B cell (primary cell): ENCODE results near the gene PIH1D1. TPM values are rescaled to one million over a fixed set of nuclear protein-coding genes. Genes with fewer than 3 reads are reported as not detected.

Source experiments
- ATAC-seq: fragments of 200-7000 bp; cut with Tn5 transposase; one replicate; pipeline ENCODE4 v1.10.0; 2021; ENCODE audit warnings: low read depth, mild to moderate bottlenecking, moderate number of reproducible peaks, moderate library complexity
- CTCF ChIA-PET: fragments of 350-600 bp; sonication (Branson Sonifier 250); formaldehyde crosslinking; loops from one replicate; lab custom pipeline; 2021; ENCODE audit warnings: antibody characterized with exemption, inconsistent platforms; lab: Charles Lee
- POLR2A ChIA-PET: fragments of 350-600 bp; sonication (Branson Sonifier 250); formaldehyde crosslinking; loops from one replicate; lab custom pipeline; 2021; ENCODE audit warnings: antibody characterized with exemption; lab: Charles Lee
- DNase-seq: peaks from one replicate; pipeline ENCODE4 v3.0.0; 2013
- H2AFZ ChIP-seq: 2 replicates; pipeline ENCODE4 v1.6.1; 2012; ENCODE audit warnings: mild to moderate bottlenecking, low read depth, low read length; ENCODE audit not compliant: insufficient read depth, poor library complexity, severe bottlenecking
- H3K27ac ChIP-seq, 2 donors: 1 replicate in 1 of 2; 2 replicates in 1 of 2; pipeline ENCODE4 v1.5.1; 2012 to 2013; ENCODE audit warnings: low read length in 2 of 2, mild to moderate bottlenecking in 2 of 2, moderate library complexity in 1 of 2
- H3K27me3 ChIP-seq, 4 experiments: fragments of 200-600 bp in 1 of 4; sonication (generic) in 1 of 4; replicated peaks in 1 of 4; 1 replicate in 2 of 4; 2 replicates in 2 of 4; pipeline versions ENCODE4 v1.6.1 to v1.7.0; 2013 to 2016; ENCODE audit warnings: low read length in 3 of 4, mild to moderate bottlenecking in 2 of 4, mixed read lengths in 1 of 4, moderate library complexity in 1 of 4; ENCODE audit not compliant: insufficient read depth in 4 of 4, control insufficient read depth in 3 of 4; ENCODE audit errors: control extremely low read depth in 1 of 4
- H3K36me3 ChIP-seq, 2 experiments: replicated peaks in 1 of 2; 1 replicate in 1 of 2; 2 replicates in 1 of 2; pipeline versions ENCODE4 v1.6.1 to v1.7.1; 2013; ENCODE audit warnings: low read length in 1 of 2; ENCODE audit not compliant: insufficient read depth in 2 of 2, control insufficient read depth in 1 of 2; ENCODE audit errors: control extremely low read depth in 1 of 2, extremely low read depth in 1 of 2
- H3K4me1 ChIP-seq, 2 donors: fragments of 200-600 bp in 1 of 2; sonication (generic) in 1 of 2; 1 replicate in 1 of 2; 2 replicates in 1 of 2; pipeline versions ENCODE4 v1.5.1 to v1.6.1; 2013 to 2017; ENCODE audit warnings: low read length in 2 of 2; ENCODE audit not compliant: control insufficient read depth in 2 of 2, insufficient read depth in 2 of 2
- H3K4me2 ChIP-seq: replicated peaks from 2 replicates; pipeline ENCODE3; 2012; ENCODE audit warnings: mild to moderate bottlenecking, low read depth, low read length; ENCODE audit not compliant: poor library complexity, severe bottlenecking
- H3K4me3 ChIP-seq, 5 experiments: fragments of 200-600 bp in 1 of 5; sonication (generic) in 1 of 5; 1 replicate in 3 of 5; 2 replicates in 2 of 5; pipeline versions ENCODE4 v1.5.1 to v1.7.0; 2011 to 2016; ENCODE audit warnings: low read length in 4 of 5, mild to moderate bottlenecking in 4 of 5, low read depth in 2 of 5, control low read depth in 1 of 5, moderate library complexity in 1 of 5; ENCODE audit not compliant: insufficient read depth in 1 of 5; ENCODE audit errors: control extremely low read depth in 1 of 5, extremely low read depth in 1 of 5
- H3K79me2 ChIP-seq: fragments of 200-600 bp; sonication (generic); one replicate; pipeline ENCODE4 v1.6.0; 2016; ENCODE audit warnings: low read length; ENCODE audit not compliant: control insufficient read depth, insufficient read depth
- H3K9ac ChIP-seq: fragments of 200-600 bp; sonication (generic); 2 replicates; pipeline ENCODE4 v1.6.1; 2017; ENCODE audit warnings: mild to moderate bottlenecking, low read length, moderate library complexity
- H3K9me3 ChIP-seq, 3 donors: one replicate each; pipeline versions ENCODE4 v1.6.1 to v1.7.1; 2013; ENCODE audit warnings: low read length in 2 of 3; ENCODE audit not compliant: control insufficient read depth in 2 of 3, insufficient read depth in 1 of 3; ENCODE audit errors: control extremely low read depth in 1 of 3
- H4K20me1 ChIP-seq: 2 replicates; pipeline ENCODE4 v1.6.0; 2012; ENCODE audit warnings: mild to moderate bottlenecking, low read length; ENCODE audit not compliant: insufficient read depth, control insufficient read depth, poor library complexity, severe bottlenecking
- H3K27ac Mint-ChIP-seq: one replicate; pipeline ENCODE4 v1.8.0; 2021; ENCODE audit warnings: mixed read lengths
- H3K27me3 Mint-ChIP-seq: one replicate; pipeline ENCODE4 v1.8.0; 2021; ENCODE audit warnings: mixed read lengths
- H3K4me1 Mint-ChIP-seq: one replicate; pipeline ENCODE4 v1.8.0; 2021; ENCODE audit warnings: mixed read lengths
- H3K4me3 Mint-ChIP-seq: one replicate; pipeline ENCODE4 v1.8.0; 2021; ENCODE audit warnings: mixed read lengths
- H3K9me3 Mint-ChIP-seq: one replicate; pipeline ENCODE4 v1.8.0; 2022; ENCODE audit warnings: mixed read lengths; ENCODE audit not compliant: insufficient read depth
- CTCF ChIP-seq: fragments of 200-600 bp; IDR thresholded peaks from one replicate; pipeline ENCODE4 v1.8.0; 2022; ENCODE audit warnings: antibody characterized with exemption, mild to moderate bottlenecking
- EZH2 ChIP-seq: IDR thresholded peaks from 2 replicates; pipeline ENCODE4 v1.6.1; 2012; ENCODE audit warnings: borderline replicate concordance, low read depth, mild to moderate bottlenecking, moderate library complexity, low read length; ENCODE audit not compliant: insufficient read depth, poor library complexity, severe bottlenecking
- WGBS: methylation state at CpG from one replicate; pipeline ENCODE4 v1.1.5; 2013; ENCODE audit warnings: missing lambda C conversion rate; ENCODE audit not compliant: insufficient coverage; 5-methylcytosine and 5-hydroxymethylcytosine counted together
- intact Hi-C: fragments of 100-400 bp; cut with micrococcal nuclease; formaldehyde crosslinking; loops from one replicate; pipeline ENCODE4 v1.10.0; 2022
- polyA plus RNA-seq: library from polyadenylated mRNA; depleted of rRNA; stranded (reverse); fragments of >200 nt; gene quantifications from 2 replicates; pipeline ENCODE4 v1.2.3, GENCODE V29; 2012
- total RNA-seq, 2 donors: library from RNA; stranded (reverse); fragments of 120-200 nt in 1 of 2; gene quantifications; 1 replicate in 1 of 2; 2 replicates in 1 of 2; pipeline versions ENCODE4 v1.2.3 to v1.2.4, GENCODE V29; 2013 to 2022

PIH1D1 gene
- total and polyA plus RNA-seq, 2 donors (not counting 1 experiment from before 2014, with no cell fraction given): 158 to 184 TPM

DNA sequence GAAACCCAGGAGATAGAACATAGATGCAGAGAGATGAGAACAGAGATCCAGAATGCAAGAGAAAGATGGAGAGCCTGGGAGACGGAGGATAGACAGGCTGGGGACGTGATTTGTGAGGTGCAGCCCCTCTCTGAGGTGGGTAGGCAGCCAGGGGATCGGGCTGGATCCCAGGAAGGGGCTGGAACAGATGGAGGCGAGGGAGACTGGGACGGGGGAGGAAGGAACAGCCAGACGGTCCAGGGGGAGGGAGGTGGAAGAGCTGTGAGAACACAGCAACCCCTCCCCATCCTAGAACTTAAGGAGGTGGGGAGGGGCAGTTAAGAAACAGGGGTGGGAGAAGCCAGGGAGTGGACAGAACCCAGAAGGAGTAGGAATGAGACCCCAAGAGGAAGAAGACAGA is 13.4 kb downstream of the PIH1D1 start:
- intact Hi-C loops: no loop called here
- Mint-ChIP-seq H3K27ac (no peak overlapping the region), H3K27me3 (peaks cover 81% of the 10 kb centered on the region), H3K4me1 (peaks cover 44% of the 10 kb centered on the region), H3K4me3 (no peak overlapping the region), H3K9me3 (no peaks in the 10 kb centered on the region)
- Histone ChIP-seq H3K9ac (no peak overlapping the region), H3K27me3 (peaks cover 2 to 90% (median 70%) of the 10 kb centered on the region in 4 experiments), H4K20me1 (no peaks in the 10 kb centered on the region), H3K4me2 (no peak overlapping the region), H3K4me3 (no peak overlapping the region), H3K36me3 (no peaks in the 10 kb centered on the region), H3K9me3 (peaks cover 0 to 42% (median 0%) of the 10 kb centered on the region in 3 donors), H2AFZ (no peak overlapping the region), H3K79me2 (no peaks in the 10 kb centered on the region), H3K27ac (no peak overlapping the region), H3K4me1 (peaks cover 40 to 42% of the 10 kb centered on the region in 2 donors)
- TF ChIP-seq EZH2: no peak
- TF ChIP-seq CTCF: no peak
- ChIA-PET POLR2A (no interaction called here), CTCF (no interaction called here)
- WGBS: 18% methylated on average over 1 of the region's 6 CpGs
- no peak for ATAC-seq
- no peak for DNase-seq

GRCh38 chr19:49437231-49437630 is 14.4 kb downstream of the PIH1D1 start:
- no peak for ATAC-seq
- H3K27me3 ChIP-seq: peaks cover 2 to 97% (median 73%) of the 10 kb centered on the region in 4 experiments

More at GRCh38 chr19:49437231-49437630, 14.4 kb downstream of the PIH1D1 start:
- no peaks in the 10 kb centered on the region for H3K9me3 Mint-ChIP-seq
- peaks cover 46% of the 10 kb centered on the region for H3K4me1 Mint-ChIP-seq
- ChIA-PET POLR2A (no interaction called here), CTCF (interaction anchor here (1.3 kb wide), 1 partner anchor 14 kb away, joined by 3 read pairs; the partner anchor contains the start of gene PIH1D1)
- H3K36me3 ChIP-seq: no peaks in the 10 kb centered on the region
- H3K27ac ChIP-seq: no peak overlapping the region
- H3K27me3 Mint-ChIP-seq: peaks cover 84% of the 10 kb centered on the region
- no peak overlapping the region for H3K4me2 ChIP-seq
- H3K9ac ChIP-seq: no peak overlapping the region
- no peaks in the 10 kb centered on the region for H3K79me2 ChIP-seq
- intact Hi-C loops: no loop called here
- H3K27ac Mint-ChIP-seq: no peak overlapping the region
- H2AFZ ChIP-seq: no peak overlapping the region
- peaks cover 0 to 50% (median 1%) of the 10 kb centered on the region in 3 donors for H3K9me3 ChIP-seq
- H3K4me3 Mint-ChIP-seq: no peak overlapping the region
- no peak overlapping the region for H3K4me3 ChIP-seq
- no peak for DNase-seq
- 19% methylated on average over 8 of the region's 8 CpGs for WGBS
- peaks cover 43 to 47% of the 10 kb centered on the region in 2 donors for H3K4me1 ChIP-seq
- no peak for TF ChIP-seq EZH2
- TF ChIP-seq CTCF: no peak
- H4K20me1 ChIP-seq: no peaks in the 10 kb centered on the region
